HepG2 (cell line): ENCODE data around the gene ANK3. TPM values are rescaled to one million over a fixed set of nuclear protein-coding genes. Genes with fewer than 3 reads are reported as not detected.

ENCODE experiments used
- ATAC-seq: fragments of 200-7000 bp; cut with Tn5 transposase; 3 replicates; pipeline ENCODE4 v1.9.1; 2020; ENCODE audit warnings: mild to moderate bottlenecking, moderate library complexity
- BruUV-seq: library from RNA; stranded (reverse); fragments of 400-500 nt; replicated peaks from 2 replicates; lab custom pipeline; 2021; lab: Mats Ljungman, UMichigan
- CTCF ChIA-PET: fragments of 300-600 bp; formaldehyde crosslinking; extraction: SDS; loops from one replicate; lab custom pipeline; 2021; ENCODE audit warnings: low total read pairs, inconsistent platforms, low intra/inter-chr PET ratio; lab: Yijun Ruan, JAX
- POLR2A ChIA-PET: fragments of 350-600 bp; sonication (Branson Sonifier 250); formaldehyde crosslinking; loops from one replicate; lab custom pipeline; 2020; ENCODE audit warnings: antibody characterized with exemption, inconsistent platforms; lab: Yijun Ruan, JAX
- DNase-seq: peaks from one replicate; pipeline ENCODE4 v3.0.0-alpha.2; 2015; ENCODE audit warnings: low spot score
- FAIRE-seq: peaks from 3 replicates; lab custom pipeline; 2011; peaks lifted over from hg19 to GRCh38; lab: Jason Lieb, UNC
- H2AFZ ChIP-seq: one replicate; pipeline ENCODE4 v1.6.1; 2011; ENCODE audit warnings: low read length, inconsistent platforms
- H3K27ac ChIP-seq: fragments of 300-600 bp; 3 replicates; pipeline ENCODE4 v1.8.0; 2011; ENCODE audit warnings: mixed run types, mild to moderate bottlenecking, mixed read lengths, low read length, inconsistent platforms; ENCODE audit not compliant: insufficient read depth; ENCODE audit errors: extremely low read length
- H3K27me3 ChIP-seq, 2 experiments: fragments of 200-600 bp in 1 of 2; 2 replicates in 1 of 2; 3 replicates in 1 of 2; pipeline versions ENCODE4 v1.6.0 to v1.8.0; 2011; ENCODE audit warnings: low read length in 2 of 2, mild to moderate bottlenecking in 2 of 2, moderate library complexity in 2 of 2, inconsistent platforms in 1 of 2; ENCODE audit not compliant: insufficient read depth in 2 of 2, control insufficient read depth in 1 of 2
- H3K36me3 ChIP-seq, 2 experiments: fragments of 200-600 bp in 1 of 2; replicated peaks in 1 of 2; 2 replicates in 1 of 2; 3 replicates in 1 of 2; pipeline versions ENCODE4 v1.5.1 to v1.8.0; 2011; ENCODE audit warnings: low read length in 2 of 2, inconsistent platforms in 1 of 2; ENCODE audit not compliant: insufficient read depth in 2 of 2, control insufficient read depth in 1 of 2
- H3K4me1 ChIP-seq: 2 replicates; pipeline ENCODE4 v1.5.1; 2012; ENCODE audit warnings: low read length, inconsistent platforms; ENCODE audit not compliant: insufficient read depth
- H3K4me2 ChIP-seq: 2 replicates; pipeline ENCODE4 v1.6.0; 2011; ENCODE audit warnings: low read depth, low read length, inconsistent platforms
- H3K4me3 ChIP-seq, 3 experiments: fragments of 200-600 bp in 1 of 3; sonication (generic), shearing (Covaris generic) in 1 of 3; replicated peaks in 1 of 3; 2 replicates each; pipeline ENCODE4 v1.5.1; 2011 to 2016; ENCODE audit warnings: low read length in 3 of 3, inconsistent platforms in 2 of 3, low read depth in 2 of 3, mild to moderate bottlenecking in 2 of 3, control low read depth in 1 of 3, mixed read lengths in 1 of 3; ENCODE audit not compliant: insufficient read depth in 1 of 3
- H3K79me2 ChIP-seq: one replicate; pipeline ENCODE4 v1.6.1; 2011; ENCODE audit warnings: low read length, inconsistent platforms; ENCODE audit not compliant: insufficient read depth
- H3K9ac ChIP-seq: 2 replicates; pipeline ENCODE4 v1.6.0; 2011; ENCODE audit warnings: mild to moderate bottlenecking, low read depth, low read length, inconsistent platforms; ENCODE audit not compliant: insufficient read depth
- H3K9me3 ChIP-seq: 2 replicates; pipeline ENCODE4 v1.5.1; 2012; ENCODE audit warnings: mild to moderate bottlenecking, low read length
- H4K20me1 ChIP-seq: 2 replicates; pipeline ENCODE4 v1.6.0; 2011; ENCODE audit warnings: inconsistent platforms, mild to moderate bottlenecking, low read length, moderate library complexity; ENCODE audit not compliant: insufficient read depth
- TEF ChIP-seq: sonication (generic); formaldehyde crosslinking; IDR thresholded peaks from 2 replicates; pipeline ENCODE4 v1.5.0; 2020; ENCODE audit warnings: missing genetic modification reagents
- YEATS4 ChIP-seq: sonication (generic); formaldehyde crosslinking; IDR thresholded peaks from 2 replicates; pipeline ENCODE4 v1.4.0; 2020; ENCODE audit warnings: missing genetic modification reagents, borderline replicate concordance
- ZBTB34 ChIP-seq: sonication (generic); formaldehyde crosslinking; IDR thresholded peaks from 2 replicates; pipeline ENCODE4 v1.8.0; 2022; ENCODE audit warnings: mild to moderate bottlenecking, missing genetic modification reagents
- WGBS: methylation state at CpG from one replicate; pipeline ENCODE4 v1.1.6; 2017; ENCODE audit warnings: low lambda C conversion rate; 5-methylcytosine and 5-hydroxymethylcytosine counted together
- in situ Hi-C: cut with HindIII; loops from 2 replicates; pipeline ENCODE4 v1.10.0; 2017; ENCODE audit warnings: low pct_unique_long_range_greater_than_20kb; ENCODE audit not compliant: extremely low pct_ligation_motif_present
- intact Hi-C: fragments of 100-400 bp; cut with micrococcal nuclease; formaldehyde crosslinking; loops from one replicate; pipeline ENCODE4 v1.10.0; 2022; ENCODE audit not compliant: unreplicated experiment
- polyA plus RNA-seq, 8 experiments: library from polyadenylated mRNA; depleted of rRNA in 3 of 8; stranded (reverse) in 7 of 8; unstranded in 1 of 8; fragments of >200 nt; fragmentation: Illumina TruSeq in 4 of 8; extraction: Trizol in 4 of 8; gene quantifications; 2 replicates each; pipeline versions ENCODE4 v1.2.1 to v1.2.3, GENCODE V29; 2011 to 2016; ENCODE audit warnings: low read depth in 4 of 8, missing spikeins in 1 of 8, mixed read lengths in 1 of 8; ENCODE audit not compliant: insufficient read depth in 1 of 8
- total RNA-seq, 5 experiments: library from RNA; depleted of rRNA; stranded (reverse); fragments of >200 nt; fragmentation: Illumina TruSeq; extraction: Trizol; gene quantifications; 2 replicates each; pipeline ENCODE4 v1.2.3, GENCODE V29; 2016; ENCODE audit warnings: low read depth in 1 of 5

The ANK3 gene
- total and polyA plus RNA-seq, 2 of the 13 experiments (the other 11 are each of a cell fraction or from before 2014, with no cell fraction given) = not detected

- TF ChIP-seq ZBTB34 (CRISPR knock-in tag) = no peak
- no peak for TF ChIP-seq TEF (CRISPR knock-in tag)
Measured at GRCh38 chr10:60155943-60156683, 233.6 kb downstream of the ANK3 start (continued).

GRCh38 chr10:60155099-60155877, 234.4 kb downstream of the ANK3 start:
- H3K4me3 ChIP-seq = no peak overlapping the region
- 0% methylated on average over 3 of the region's 3 CpGs for WGBS
- H3K4me2 ChIP-seq = no peak overlapping the region
- no TSS peak for BruUV-seq
- no peak overlapping the region for H2AFZ ChIP-seq
- H3K27me3 ChIP-seq = no peaks in the 10 kb centered on the region
- H3K9ac ChIP-seq = no peak overlapping the region
- no peaks in the 10 kb centered on the region for H3K79me2 ChIP-seq
- in situ Hi-C loops = no loop called here
- H3K9me3 ChIP-seq = no peaks in the 10 kb centered on the region
- TF ChIP-seq YEATS4 (CRISPR knock-in tag) = no peak
- DNase-seq (no peak), FAIRE-seq (no peak), ATAC-seq (no peak)
- H3K36me3 ChIP-seq = no peaks in the 10 kb centered on the region
- POLR2A ChIA-PET = no interaction called here
- intact Hi-C loops = no loop called here
- H3K27ac ChIP-seq = no peak overlapping the region
- H4K20me1 ChIP-seq = no peaks in the 10 kb centered on the region
- CTCF ChIA-PET = no interaction called here
- no peaks in the 10 kb centered on the region for H3K4me1 ChIP-seq
